VCaP (cell line): Measurements from ENCODE around the gene NSMCE1.

ENCODE experiments used
- H3K27ac ChIP-seq: fragments of 450-650 bp; 2 replicates; pipeline ENCODE4 v1.5.1; 2017
- CTCF ChIP-seq: fragments of 450-650 bp; conservative IDR thresholded peaks from 2 replicates; pipeline ENCODE4 v1.5.1; 2017; ENCODE audit warnings: mild to moderate bottlenecking, moderate library complexity

Gene NSMCE1

GRCh38 chr16:27224741-27225300 lies 43.8 kb downstream of the NSMCE1 start:
- TF ChIP-seq CTCF = no peak
- H3K27ac ChIP-seq = no peak overlapping the region

GRCh38 chr16:27224271-27224737 lies 44.3 kb downstream of the NSMCE1 start:
- TF ChIP-seq CTCF = no peak
- H3K27ac ChIP-seq = no peak overlapping the region

GRCh38 chr16:27223701-27224100 lies 44.9 kb downstream of the NSMCE1 start:
- TF ChIP-seq CTCF = no peak
- no peak overlapping the region for H3K27ac ChIP-seq

- no peak for TF ChIP-seq CTCF
- H3K27ac ChIP-seq = no peak overlapping the region
Measured at GRCh38 chr16:27223226-27223610, 45.4 kb downstream of the NSMCE1 start.

- no peak overlapping the region for H3K27ac ChIP-seq
- TF ChIP-seq CTCF = no peak
Measured at GRCh38 chr16:27222249-27223225, 46.0 kb downstream of the NSMCE1 start.

- H3K27ac ChIP-seq = no peak overlapping the region
- no peak for TF ChIP-seq CTCF
Measured at GRCh38 chr16:27221576-27222248, 46.9 kb downstream of the NSMCE1 start.

GRCh38 chr16:27220991-27221390 lies 47.6 kb downstream of the NSMCE1 start:
- no peak overlapping the region for H3K27ac ChIP-seq

More at GRCh38 chr16:27220991-27221390, 47.6 kb downstream of the NSMCE1 start:
- no peak for TF ChIP-seq CTCF
